BJ (cell line): ENCODE measurements around the gene GFOD2. TPM values are rescaled to one million over a fixed set of nuclear protein-coding genes. Genes with fewer than 3 reads are reported as not detected.
"Not testable (repeated sequence)": the region's sequence is repeated elsewhere in the genome, so short reads cannot be mapped to it uniquely, and the experiment has no call there.

Experiments
- CTCF ChIA-PET: fragments of 350-600 bp; formaldehyde crosslinking; extraction: SDS; loops from one replicate; lab custom pipeline; 2021; ENCODE audit warnings: antibody characterized with exemption, inconsistent platforms; lab: Yijun Ruan, JAX
- POLR2A ChIA-PET: fragments of 300-600 bp; sonication (Branson Sonifier 250); formaldehyde crosslinking; extraction: SDS; loops from one replicate; lab custom pipeline; 2021; ENCODE audit warnings: antibody characterized with exemption; lab: Charles Lee
- DNase-seq: peaks from one replicate; pipeline ENCODE4 v3.0.0-alpha.2; 2011; ENCODE audit warnings: low read depth
- H3K27me3 ChIP-seq: 2 replicates; pipeline ENCODE4 v1.6.0; 2011; ENCODE audit warnings: low read length; ENCODE audit not compliant: control insufficient read depth, insufficient read depth
- H3K36me3 ChIP-seq: 2 replicates; pipeline ENCODE4 v1.5.1; 2011; ENCODE audit warnings: low read length; ENCODE audit not compliant: control insufficient read depth, insufficient read depth
- H3K4me3 ChIP-seq: 2 replicates; pipeline ENCODE4 v1.5.1; 2011; ENCODE audit warnings: low read depth, mild to moderate bottlenecking, control low read depth, low read length
- CTCF ChIP-seq: IDR thresholded peaks from 2 replicates; pipeline ENCODE4 v1.5.1; 2011; ENCODE audit warnings: low read depth, mild to moderate bottlenecking, control low read depth, inconsistent platforms, low read length, moderate library complexity; ENCODE audit not compliant: insufficient read depth
- polyA plus RNA-seq: library from polyadenylated mRNA; depleted of rRNA; stranded (reverse); fragments of >200 nt; gene quantifications from 2 replicates; pipeline ENCODE4 v1.2.3, GENCODE V29; 2011

Gene GFOD2
- polyA plus RNA-seq, 1 experiment, result 13.6 TPM

DNA sequence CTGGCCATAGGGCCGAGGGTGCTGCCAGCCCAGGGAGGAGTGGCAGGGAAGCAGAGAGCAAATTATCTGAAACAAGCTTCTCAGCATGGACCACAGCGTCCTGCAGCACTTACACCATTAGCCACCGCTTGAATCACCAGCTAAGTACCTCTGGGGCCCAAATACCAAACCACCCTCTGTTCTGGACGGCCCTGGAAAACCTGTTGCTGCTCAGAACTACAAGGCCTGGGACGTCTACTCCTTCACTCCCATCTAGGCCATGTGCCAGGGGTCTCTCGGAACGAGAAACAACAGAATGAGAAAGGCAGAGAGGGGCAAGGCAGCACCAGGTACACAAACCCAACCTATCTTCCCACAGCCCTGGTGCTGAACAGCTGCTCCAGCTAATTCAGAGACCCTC lies 39.9 kb upstream of the GFOD2 start:
- Histone ChIP-seq H3K4me3 (no peak overlapping the region), H3K27me3 (no peaks in the 10 kb centered on the region), H3K36me3 (peaks cover 8% of the 10 kb centered on the region)
- no peak for DNase-seq
- POLR2A ChIA-PET, result no interaction called here
- no peak for TF ChIP-seq CTCF
- CTCF ChIA-PET, result no interaction called here

GRCh38 chr16:67758006-67758405 lies 38.9 kb upstream of the GFOD2 start:
- H3K36me3 ChIP-seq, result peaks cover 8% of the 10 kb centered on the region
- no peak overlapping the region for H3K4me3 ChIP-seq
- DNase-seq, result no peak
- ChIA-PET POLR2A (no interaction called here), CTCF (interaction anchor here (1.0 to 1.3 kb wide), 3 partner anchors 13 to 23 kb away, joined by 3 to 4 read pairs (median 3); no protein-coding TSS in a partner anchor)
- TF ChIP-seq CTCF, result no peak
- H3K27me3 ChIP-seq, result no peaks in the 10 kb centered on the region

GRCh38 chr16:67752641-67753040 lies 33.5 kb upstream of the GFOD2 start:
- ChIA-PET POLR2A (no interaction called here), CTCF (no interaction called here)
- H3K36me3 ChIP-seq, result peaks cover 4% of the 10 kb centered on the region; the same call in 1 of the 2 replicates
- no peaks in the 10 kb centered on the region for H3K27me3 ChIP-seq
- H3K4me3 ChIP-seq, result no peak overlapping the region
- DNase-seq, result no peak
- TF ChIP-seq CTCF, result no peak

DNA sequence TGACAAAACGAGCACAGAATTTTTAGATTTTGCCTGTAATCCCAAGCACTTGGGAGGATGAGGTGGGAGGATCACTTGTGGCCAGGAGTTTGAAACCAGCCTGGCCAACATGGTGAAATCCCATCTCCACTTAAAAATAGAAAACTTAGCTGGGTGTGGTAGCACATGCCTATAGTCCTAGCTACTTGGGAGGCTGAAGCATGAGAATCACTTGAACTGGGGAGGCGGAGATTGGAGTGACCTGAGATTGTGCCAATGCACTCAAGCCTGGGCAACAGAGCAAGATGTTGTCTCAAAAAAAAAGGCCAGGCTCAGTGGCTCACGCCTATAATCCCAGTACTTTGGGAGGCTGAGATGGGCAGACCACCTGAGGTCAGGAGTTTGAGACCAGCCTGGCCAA lies 32.2 kb upstream of the GFOD2 start:
- H3K36me3 ChIP-seq, H3K27me3 ChIP-seq, POLR2A ChIA-PET, H3K4me3 ChIP-seq, DNase-seq: not testable (repeated sequence)
- CTCF ChIA-PET, result interaction anchor here (1.2 to 1.4 kb wide), 2 partner anchors 9 to 28 kb away, joined by 3 to 6 read pairs; no protein-coding TSS in a partner anchor

DNA sequence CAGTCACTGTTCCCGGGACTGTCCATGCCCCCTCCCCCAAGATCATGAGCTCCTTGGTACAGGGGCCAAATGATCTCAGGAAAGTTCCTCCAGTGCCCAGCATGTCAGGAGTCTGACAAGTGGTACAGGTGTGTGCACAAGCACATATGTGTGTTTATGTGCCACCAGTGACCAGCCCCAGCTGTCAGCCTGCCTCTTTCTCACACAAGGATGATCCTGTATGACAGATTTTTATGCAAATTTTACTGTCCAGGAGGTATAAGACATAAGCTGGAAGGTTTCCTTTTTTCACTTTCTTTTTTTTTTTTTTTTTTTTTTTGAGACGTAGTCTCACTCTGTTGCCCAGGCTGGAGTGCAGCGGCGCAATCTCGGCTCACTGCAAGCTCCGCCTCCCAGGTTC lies 31.4 kb upstream of the GFOD2 start:
- CTCF ChIA-PET, result interaction anchor here (0.6 to 2.5 kb wide), 3 partner anchors 27 to 66 kb away, joined by 4 to 7 read pairs (median 6); no protein-coding TSS in a partner anchor
- Histone ChIP-seq H3K4me3 (no peak overlapping the region), H3K36me3 (peaks cover 4% of the 10 kb centered on the region; the same call in 1 of the 2 replicates), H3K27me3 (no peaks in the 10 kb centered on the region)
- TF ChIP-seq CTCF, result no peak
- DNase-seq, result no peak
- POLR2A ChIA-PET, result interaction anchor here (0.6 kb wide), 1 partner anchor 20 kb away, joined by 4 read pairs; no protein-coding TSS in a partner anchor
